Endothelial cell of umbilical vein (primary cell): Measurements from ENCODE around the gene PRR15L. TPM values are rescaled to one million over a fixed set of nuclear protein-coding genes. Genes with fewer than 3 reads are reported as not detected.
A peak's percentile ranks its signal among the peaks of the same experiment; 100 is the strongest.
"Not testable (repeated sequence)": the region's sequence is repeated elsewhere in the genome, so short reads cannot be mapped to it uniquely, and the experiment has no call there.

Experiments
- BruUV-seq: library from RNA; stranded (reverse); fragments of 400-500 nt; replicated peaks from 2 replicates; lab custom pipeline; 2021; lab: Mats Ljungman, UMichigan
- CTCF ChIA-PET: fragments of 300-600, 350-600 bp; sonication (Branson Sonifier 250); formaldehyde crosslinking; loops from one replicate; lab custom pipeline; 2021; ENCODE audit warnings: antibody characterized with exemption, inconsistent platforms; lab: Charles Lee
- POLR2A ChIA-PET: fragments of 300-600, 350-600 bp; sonication (Branson Sonifier 250); formaldehyde crosslinking; loops from one replicate; lab custom pipeline; 2021; ENCODE audit warnings: antibody characterized with exemption, inconsistent platforms; lab: Charles Lee
- DNase-seq: peaks from one replicate; pipeline ENCODE4 v3.0.0-alpha.2; 2011; ENCODE audit warnings: low read depth, low spot score
- FAIRE-seq: peaks from 2 replicates; lab custom pipeline; 2011; peaks lifted over from hg19 to GRCh38; lab: Jason Lieb, UNC
- H2AFZ ChIP-seq: 2 replicates; pipeline ENCODE4 v1.6.0; 2012; ENCODE audit warnings: low read depth, low read length, control low read depth, inconsistent platforms
- H3K27ac ChIP-seq: 2 replicates; pipeline ENCODE4 v1.5.1; 2011; ENCODE audit warnings: low read depth, mild to moderate bottlenecking, control low read depth, low read length, moderate library complexity; ENCODE audit not compliant: insufficient read depth
- H3K27me3 ChIP-seq, 2 experiments: 2 replicates each; pipeline versions ENCODE4 v1.6.0 to v1.6.1; 2011; ENCODE audit warnings: low read length in 2 of 2, mixed read lengths in 1 of 2; ENCODE audit not compliant: control insufficient read depth in 2 of 2, insufficient read depth in 2 of 2
- H3K36me3 ChIP-seq, 2 experiments: 2 replicates in 1 of 2; 3 replicates in 1 of 2; pipeline ENCODE4 v1.5.1; 2011; ENCODE audit warnings: low read length in 2 of 2, mild to moderate bottlenecking in 1 of 2, moderate library complexity in 1 of 2; ENCODE audit not compliant: control insufficient read depth in 2 of 2, insufficient read depth in 2 of 2; ENCODE audit errors: extremely low read depth in 1 of 2
- H3K4me1 ChIP-seq: 3 replicates; pipeline ENCODE4 v1.5.1; 2011; ENCODE audit warnings: mild to moderate bottlenecking, low read length; ENCODE audit not compliant: control insufficient read depth, insufficient read depth; ENCODE audit errors: extremely low read depth
- H3K4me2 ChIP-seq: 2 replicates; pipeline ENCODE4 v1.6.1; 2011; ENCODE audit warnings: low read length, control low read depth, mixed read lengths; ENCODE audit not compliant: insufficient read depth
- H3K4me3 ChIP-seq, 3 experiments: fragments of 200-600 bp in 1 of 3; sonication (generic), shearing (Covaris generic) in 1 of 3; replicated peaks in 1 of 3; 2 replicates each; pipeline ENCODE4 v1.5.1; 2011 to 2016; ENCODE audit warnings: control low read depth in 3 of 3, low read length in 3 of 3, mild to moderate bottlenecking in 2 of 3, inconsistent platforms in 1 of 3, low read depth in 1 of 3, moderate library complexity in 1 of 3; ENCODE audit not compliant: insufficient read depth in 1 of 3
- H3K79me2 ChIP-seq: 2 replicates; pipeline ENCODE4 v1.6.0; 2012; ENCODE audit warnings: low read length, inconsistent platforms; ENCODE audit not compliant: control insufficient read depth, insufficient read depth
- H3K9ac ChIP-seq: replicated peaks from 2 replicates; pipeline ENCODE3; 2011; ENCODE audit warnings: low read length, control low read depth; ENCODE audit not compliant: insufficient read depth; ENCODE audit errors: extremely low read depth
- H3K9me1 ChIP-seq: replicated peaks from 3 replicates; pipeline ENCODE4 v1.6.0; 2011; ENCODE audit warnings: mild to moderate bottlenecking, low read length; ENCODE audit not compliant: control insufficient read depth, insufficient read depth; ENCODE audit errors: extremely low read depth
- H3K9me3 ChIP-seq: replicated peaks from 2 replicates; pipeline ENCODE4 v1.5.1; 2012; ENCODE audit warnings: low read length, inconsistent platforms; ENCODE audit not compliant: control insufficient read depth, insufficient read depth
- H4K20me1 ChIP-seq: replicated peaks from 2 replicates; pipeline ENCODE3; 2011; ENCODE audit warnings: mild to moderate bottlenecking, low read length; ENCODE audit not compliant: control insufficient read depth, insufficient read depth; ENCODE audit errors: extremely low read depth
- EZH2 ChIP-seq: IDR thresholded peaks from 2 replicates; pipeline ENCODE4 v1.6.1; 2012; ENCODE audit warnings: borderline replicate concordance, low read depth, mild to moderate bottlenecking, moderate library complexity, low read length, inconsistent platforms; ENCODE audit not compliant: severe bottlenecking
- FOS ChIP-seq: IDR thresholded peaks from 2 replicates; pipeline ENCODE4 v1.6.1; 2011; ENCODE audit warnings: mild to moderate bottlenecking, low read length, moderate library complexity, borderline replicate concordance; ENCODE audit not compliant: insufficient read depth
- GATA2 ChIP-seq: IDR thresholded peaks from 2 replicates; pipeline ENCODE4 v1.7.0; 2011; ENCODE audit warnings: low read depth, mild to moderate bottlenecking, moderate library complexity, mixed read lengths, low read length; ENCODE audit not compliant: insufficient read length, insufficient read depth
- JUN ChIP-seq: IDR thresholded peaks from 2 replicates; pipeline ENCODE4 v1.6.1; 2011; ENCODE audit warnings: borderline replicate concordance, low read depth; ENCODE audit not compliant: insufficient read length, insufficient read depth
- MYC ChIP-seq: IDR thresholded peaks from one replicate; pipeline ENCODE4 v1.6.1; 2011; ENCODE audit warnings: mild to moderate bottlenecking, low read depth, low read length
- POLR2A ChIP-seq: IDR thresholded peaks from 2 replicates; pipeline ENCODE4 v1.6.1; 2012; ENCODE audit warnings: low read depth, mild to moderate bottlenecking, control low read depth, low read length
- POLR2AphosphoS5 ChIP-seq: IDR thresholded peaks from 2 replicates; pipeline ENCODE4 v1.6.1; 2012; ENCODE audit warnings: low read depth, mild to moderate bottlenecking, control low read depth, low read length, moderate library complexity; ENCODE audit not compliant: insufficient read depth
- dilution Hi-C: fragments of 300-500 bp; cut with MboI; formaldehyde crosslinking; loops from one replicate; pipeline ENCODE4 v1.15.0; 2019; ENCODE audit warnings: low sequenced_read_pairs; ENCODE audit not compliant: extremely low pct_ligation_motif_present
- intact Hi-C: fragments of 100-400 bp; cut with micrococcal nuclease; formaldehyde crosslinking; loops from one replicate; pipeline ENCODE4 v1.10.0; 2022
- polyA plus RNA-seq, 4 experiments: library from polyadenylated mRNA; depleted of rRNA in 3 of 4; stranded (reverse) in 3 of 4; unstranded in 1 of 4; fragments of >200 nt; gene quantifications; 2 replicates each; pipeline versions ENCODE4 v1.2.1 to v1.2.3, GENCODE V29; 2011 to 2012; ENCODE audit warnings: missing spikeins in 1 of 4
- total RNA-seq: library from RNA; stranded (reverse); gene quantifications from 2 replicates; pipeline ENCODE4 v1.2.3, GENCODE V29; 2021
- TF ChIP-seq, protein P1 (sequence below), 2 donors: IDR thresholded peaks; 1 replicate in 1 of 2; 2 replicates in 1 of 2; pipeline ENCODE4 v1.5.1; 2011; ENCODE audit warnings: low read length in 2 of 2, mild to moderate bottlenecking in 2 of 2, moderate library complexity in 2 of 2, control low read depth in 1 of 2, inconsistent platforms in 1 of 2, low read depth in 1 of 2; ENCODE audit not compliant: insufficient read depth in 1 of 2; ENCODE audit errors: extremely low read depth in 1 of 2
- TF ChIP-seq, protein P2 (sequence below): IDR thresholded peaks from 2 replicates; pipeline ENCODE4 v1.6.1; 2011; ENCODE audit not compliant: insufficient read depth, insufficient read length

Gene PRR15L
- total and polyA plus RNA-seq, 2 donors (not counting 3 experiments of a cell fraction or from before 2014, with no cell fraction given): not detected

DNA sequence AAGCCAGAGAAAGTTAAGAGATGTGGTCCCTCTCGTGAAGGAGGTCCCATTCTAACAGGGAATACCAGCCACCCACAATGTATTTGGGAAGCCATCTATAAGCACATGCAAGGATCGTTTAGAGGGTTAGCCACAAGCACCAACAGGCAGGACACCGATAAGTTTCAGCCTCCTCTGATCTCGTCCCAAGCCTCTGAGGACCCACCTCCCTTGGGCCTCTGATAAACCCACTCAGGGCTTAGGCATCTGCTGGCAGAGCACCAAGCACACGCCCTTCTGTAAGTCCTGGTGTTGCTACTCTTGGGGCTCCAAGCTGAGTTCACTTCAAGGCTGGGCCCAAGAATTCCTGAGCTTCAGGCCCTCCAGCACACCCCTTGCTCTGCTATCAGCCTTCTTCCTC lies 21.7 kb downstream of the PRR15L start:
- H3K27me3 ChIP-seq: no peaks in the 10 kb centered on the region
- H3K27ac ChIP-seq: no peak overlapping the region
- POLR2A ChIA-PET: no interaction called here
- TF ChIP-seq FOS: no peak
- no peak for TF ChIP-seq JUN
- TF ChIP-seq GATA2: no peak
- TF ChIP-seq EZH2: no peak
- no peak for TF ChIP-seq POLR2AphosphoS5
- no peak for TF ChIP-seq MYC
- no peak for TF ChIP-seq POLR2A
- TF ChIP-seq, protein P1, sequence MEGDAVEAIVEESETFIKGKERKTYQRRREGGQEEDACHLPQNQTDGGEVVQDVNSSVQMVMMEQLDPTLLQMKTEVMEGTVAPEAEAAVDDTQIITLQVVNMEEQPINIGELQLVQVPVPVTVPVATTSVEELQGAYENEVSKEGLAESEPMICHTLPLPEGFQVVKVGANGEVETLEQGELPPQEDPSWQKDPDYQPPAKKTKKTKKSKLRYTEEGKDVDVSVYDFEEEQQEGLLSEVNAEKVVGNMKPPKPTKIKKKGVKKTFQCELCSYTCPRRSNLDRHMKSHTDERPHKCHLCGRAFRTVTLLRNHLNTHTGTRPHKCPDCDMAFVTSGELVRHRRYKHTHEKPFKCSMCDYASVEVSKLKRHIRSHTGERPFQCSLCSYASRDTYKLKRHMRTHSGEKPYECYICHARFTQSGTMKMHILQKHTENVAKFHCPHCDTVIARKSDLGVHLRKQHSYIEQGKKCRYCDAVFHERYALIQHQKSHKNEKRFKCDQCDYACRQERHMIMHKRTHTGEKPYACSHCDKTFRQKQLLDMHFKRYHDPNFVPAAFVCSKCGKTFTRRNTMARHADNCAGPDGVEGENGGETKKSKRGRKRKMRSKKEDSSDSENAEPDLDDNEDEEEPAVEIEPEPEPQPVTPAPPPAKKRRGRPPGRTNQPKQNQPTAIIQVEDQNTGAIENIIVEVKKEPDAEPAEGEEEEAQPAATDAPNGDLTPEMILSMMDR (IDR thresholded peaks at IDR 0.05; ENCODE audit: extremely low read depth in 1 of 2, insufficient read depth in 1 of 2, low read depth in 1 of 2, low read length in 2 of 2): no peak
- TF ChIP-seq, protein P2, sequence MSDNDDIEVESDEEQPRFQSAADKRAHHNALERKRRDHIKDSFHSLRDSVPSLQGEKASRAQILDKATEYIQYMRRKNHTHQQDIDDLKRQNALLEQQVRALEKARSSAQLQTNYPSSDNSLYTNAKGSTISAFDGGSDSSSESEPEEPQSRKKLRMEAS: no peak
- no peak overlapping the region for H3K4me2 ChIP-seq
- H4K20me1 ChIP-seq: no peaks in the 10 kb centered on the region
- H3K9me3 ChIP-seq: no peaks in the 10 kb centered on the region
- no TSS peak for BruUV-seq
- intact Hi-C loops: no loop called here
- H2AFZ ChIP-seq: no peak overlapping the region
- H3K9me1 ChIP-seq: no peaks in the 10 kb centered on the region
- no peaks in the 10 kb centered on the region for H3K79me2 ChIP-seq
- H3K36me3 ChIP-seq: no peaks in the 10 kb centered on the region
- CTCF ChIA-PET: interaction anchor here (1.3 to 3.4 kb wide), 5 partner anchors 11 to 93 kb away, joined by 3 to 22 read pairs (median 4); no protein-coding TSS in a partner anchor
- FAIRE-seq (no peak), DNase-seq (peak; percentile 14)
- no peak overlapping the region for H3K4me3 ChIP-seq
- dilution Hi-C loops: no loop called here
- peaks cover 9% of the 10 kb centered on the region for H3K4me1 ChIP-seq
- H3K9ac ChIP-seq: no peak overlapping the region

DNA sequence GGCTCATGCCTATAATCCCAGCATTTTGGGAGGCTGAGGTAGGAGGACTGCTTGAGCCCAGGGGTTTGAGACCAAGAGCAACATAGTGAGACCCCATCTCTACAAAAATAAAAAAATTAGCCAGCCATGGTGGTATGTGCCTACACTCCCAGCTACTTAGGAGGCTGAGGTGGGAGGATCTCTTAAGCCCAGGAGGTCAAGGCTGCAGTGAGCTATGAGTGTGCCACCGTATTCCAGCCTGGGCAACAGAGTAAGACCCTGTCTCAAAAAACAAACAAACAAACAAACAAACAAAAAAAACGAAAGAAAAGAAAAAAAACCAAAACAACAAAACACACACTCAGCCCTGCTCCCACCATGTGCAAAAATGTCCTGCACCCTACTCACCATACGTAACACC lies 22.2 kb downstream of the PRR15L start:
- H3K9me3 ChIP-seq, H4K20me1 ChIP-seq, BruUV-seq, H3K79me2 ChIP-seq, H3K9ac ChIP-seq, H3K4me2 ChIP-seq, H2AFZ ChIP-seq, H3K4me3 ChIP-seq, H3K4me1 ChIP-seq, H3K27ac ChIP-seq, H3K36me3 ChIP-seq, DNase-seq, POLR2A ChIA-PET, dilution Hi-C loops, H3K9me1 ChIP-seq, intact Hi-C loops, FAIRE-seq, H3K27me3 ChIP-seq: not testable (repeated sequence)
- CTCF ChIA-PET: interaction anchor here (1.3 to 3.4 kb wide), 5 partner anchors 11 to 93 kb away, joined by 3 to 22 read pairs (median 4); no protein-coding TSS in a partner anchor
